Endothelial cell of umbilical vein (primary cell): Measurements from ENCODE around the gene EVI2B. TPM values are rescaled to one million over a fixed set of nuclear protein-coding genes. Genes with fewer than 3 reads are reported as not detected.

Source experiments
- BruUV-seq: library from RNA; stranded (reverse); fragments of 400-500 nt; replicated peaks from 2 replicates; lab custom pipeline; 2021; lab: Mats Ljungman, UMichigan
- CTCF ChIA-PET: fragments of 300-600, 350-600 bp; sonication (Branson Sonifier 250); formaldehyde crosslinking; loops from one replicate; lab custom pipeline; 2021; ENCODE audit warnings: antibody characterized with exemption, inconsistent platforms; lab: Charles Lee
- POLR2A ChIA-PET: fragments of 300-600, 350-600 bp; sonication (Branson Sonifier 250); formaldehyde crosslinking; loops from one replicate; lab custom pipeline; 2021; ENCODE audit warnings: antibody characterized with exemption, inconsistent platforms; lab: Charles Lee
- DNase-seq: peaks from one replicate; pipeline ENCODE4 v3.0.0-alpha.2; 2011; ENCODE audit warnings: low read depth, low spot score
- FAIRE-seq: peaks from 2 replicates; lab custom pipeline; 2011; peaks lifted over from hg19 to GRCh38; lab: Jason Lieb, UNC
- H2AFZ ChIP-seq: 2 replicates; pipeline ENCODE4 v1.6.0; 2012; ENCODE audit warnings: low read depth, low read length, control low read depth, inconsistent platforms
- H3K27ac ChIP-seq: 2 replicates; pipeline ENCODE4 v1.5.1; 2011; ENCODE audit warnings: low read depth, mild to moderate bottlenecking, control low read depth, low read length, moderate library complexity; ENCODE audit not compliant: insufficient read depth
- H3K27me3 ChIP-seq, 2 experiments: 2 replicates each; pipeline versions ENCODE4 v1.6.0 to v1.6.1; 2011; ENCODE audit warnings: low read length in 2 of 2, mixed read lengths in 1 of 2; ENCODE audit not compliant: control insufficient read depth in 2 of 2, insufficient read depth in 2 of 2
- H3K36me3 ChIP-seq, 2 experiments: 2 replicates in 1 of 2; 3 replicates in 1 of 2; pipeline ENCODE4 v1.5.1; 2011; ENCODE audit warnings: low read length in 2 of 2, mild to moderate bottlenecking in 1 of 2, moderate library complexity in 1 of 2; ENCODE audit not compliant: control insufficient read depth in 2 of 2, insufficient read depth in 2 of 2; ENCODE audit errors: extremely low read depth in 1 of 2
- H3K4me1 ChIP-seq: 3 replicates; pipeline ENCODE4 v1.5.1; 2011; ENCODE audit warnings: mild to moderate bottlenecking, low read length; ENCODE audit not compliant: control insufficient read depth, insufficient read depth; ENCODE audit errors: extremely low read depth
- H3K4me2 ChIP-seq: 2 replicates; pipeline ENCODE4 v1.6.1; 2011; ENCODE audit warnings: low read length, control low read depth, mixed read lengths; ENCODE audit not compliant: insufficient read depth
- H3K4me3 ChIP-seq, 3 experiments: fragments of 200-600 bp in 1 of 3; sonication (generic), shearing (Covaris generic) in 1 of 3; replicated peaks in 1 of 3; 2 replicates each; pipeline ENCODE4 v1.5.1; 2011 to 2016; ENCODE audit warnings: control low read depth in 3 of 3, low read length in 3 of 3, mild to moderate bottlenecking in 2 of 3, inconsistent platforms in 1 of 3, low read depth in 1 of 3, moderate library complexity in 1 of 3; ENCODE audit not compliant: insufficient read depth in 1 of 3
- H3K79me2 ChIP-seq: 2 replicates; pipeline ENCODE4 v1.6.0; 2012; ENCODE audit warnings: low read length, inconsistent platforms; ENCODE audit not compliant: control insufficient read depth, insufficient read depth
- H3K9ac ChIP-seq: replicated peaks from 2 replicates; pipeline ENCODE3; 2011; ENCODE audit warnings: low read length, control low read depth; ENCODE audit not compliant: insufficient read depth; ENCODE audit errors: extremely low read depth
- H3K9me1 ChIP-seq: replicated peaks from 3 replicates; pipeline ENCODE4 v1.6.0; 2011; ENCODE audit warnings: mild to moderate bottlenecking, low read length; ENCODE audit not compliant: control insufficient read depth, insufficient read depth; ENCODE audit errors: extremely low read depth
- H3K9me3 ChIP-seq: replicated peaks from 2 replicates; pipeline ENCODE4 v1.5.1; 2012; ENCODE audit warnings: low read length, inconsistent platforms; ENCODE audit not compliant: control insufficient read depth, insufficient read depth
- H4K20me1 ChIP-seq: replicated peaks from 2 replicates; pipeline ENCODE3; 2011; ENCODE audit warnings: mild to moderate bottlenecking, low read length; ENCODE audit not compliant: control insufficient read depth, insufficient read depth; ENCODE audit errors: extremely low read depth
- CTCF ChIP-seq, 2 donors: IDR thresholded peaks; 1 replicate in 1 of 2; 2 replicates in 1 of 2; pipeline ENCODE4 v1.5.1; 2011; ENCODE audit warnings: low read length in 2 of 2, mild to moderate bottlenecking in 2 of 2, moderate library complexity in 2 of 2, control low read depth in 1 of 2, inconsistent platforms in 1 of 2, low read depth in 1 of 2; ENCODE audit not compliant: insufficient read depth in 1 of 2; ENCODE audit errors: extremely low read depth in 1 of 2
- FOS ChIP-seq: IDR thresholded peaks from 2 replicates; pipeline ENCODE4 v1.6.1; 2011; ENCODE audit warnings: mild to moderate bottlenecking, low read length, moderate library complexity, borderline replicate concordance; ENCODE audit not compliant: insufficient read depth
- JUN ChIP-seq: IDR thresholded peaks from 2 replicates; pipeline ENCODE4 v1.6.1; 2011; ENCODE audit warnings: borderline replicate concordance, low read depth; ENCODE audit not compliant: insufficient read length, insufficient read depth
- MYC ChIP-seq: IDR thresholded peaks from one replicate; pipeline ENCODE4 v1.6.1; 2011; ENCODE audit warnings: mild to moderate bottlenecking, low read depth, low read length
- POLR2A ChIP-seq: IDR thresholded peaks from 2 replicates; pipeline ENCODE4 v1.6.1; 2012; ENCODE audit warnings: low read depth, mild to moderate bottlenecking, control low read depth, low read length
- dilution Hi-C: fragments of 300-500 bp; cut with MboI; formaldehyde crosslinking; loops from one replicate; pipeline ENCODE4 v1.15.0; 2019; ENCODE audit warnings: low sequenced_read_pairs; ENCODE audit not compliant: extremely low pct_ligation_motif_present
- intact Hi-C: fragments of 100-400 bp; cut with micrococcal nuclease; formaldehyde crosslinking; loops from one replicate; pipeline ENCODE4 v1.10.0; 2022
- polyA plus RNA-seq, 4 experiments: library from polyadenylated mRNA; depleted of rRNA in 3 of 4; stranded (reverse) in 3 of 4; unstranded in 1 of 4; fragments of >200 nt; gene quantifications; 2 replicates each; pipeline versions ENCODE4 v1.2.1 to v1.2.3, GENCODE V29; 2011 to 2012; ENCODE audit warnings: missing spikeins in 1 of 4
- total RNA-seq: library from RNA; stranded (reverse); gene quantifications from 2 replicates; pipeline ENCODE4 v1.2.3, GENCODE V29; 2021
- TF ChIP-seq, protein P1 (sequence below): IDR thresholded peaks from 2 replicates; pipeline ENCODE4 v1.6.1; 2011; ENCODE audit not compliant: insufficient read depth, insufficient read length

The EVI2B gene
- total and polyA plus RNA-seq, 2 donors (not counting 3 experiments of a cell fraction or from before 2014, with no cell fraction given), result 1.7 to 1.9 TPM

DNA sequence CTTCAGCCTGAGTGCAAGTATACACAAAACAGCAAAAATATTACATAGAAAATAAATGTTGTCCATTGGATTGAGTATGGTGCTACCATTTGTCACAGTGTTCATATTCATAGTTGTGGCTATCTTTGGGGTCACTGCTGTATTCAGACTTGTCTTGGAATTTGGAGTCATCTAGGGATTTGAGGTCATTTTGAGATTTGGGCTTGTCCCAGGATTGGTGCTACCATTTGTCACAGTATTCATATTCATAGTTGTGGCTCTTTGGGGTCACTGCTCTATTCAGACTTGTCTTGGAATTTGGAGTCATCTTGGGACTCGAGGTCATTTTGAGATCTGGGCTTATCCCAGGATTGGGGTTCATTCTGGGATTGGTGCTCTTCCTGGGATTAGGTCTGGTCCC lies 41.6 kb downstream of the EVI2B start:
- FAIRE-seq, result no peak
- BruUV-seq, result no TSS peak
- Histone ChIP-seq H2AFZ (no peak overlapping the region), H3K9me1 (no peaks in the 10 kb centered on the region), H3K36me3 (peaks cover under 1 to 4% of the 10 kb centered on the region in 2 experiments), H3K27me3 (no peaks in the 10 kb centered on the region), H3K9me3 (no peaks in the 10 kb centered on the region), H3K9ac (no peak overlapping the region), H3K4me2 (no peak overlapping the region), H3K4me1 (peaks cover 21% of the 10 kb centered on the region), H3K79me2 (no peaks in the 10 kb centered on the region), H4K20me1 (no peaks in the 10 kb centered on the region), H3K4me3 (no peak overlapping the region), H3K27ac (no peak overlapping the region)
- no peak for DNase-seq
- dilution Hi-C loops, result no loop called here
- TF ChIP-seq CTCF (IDR thresholded peaks at IDR 0.05; ENCODE audit: extremely low read depth in 1 of 2, insufficient read depth in 1 of 2, low read depth in 1 of 2, low read length in 2 of 2) (no peak), POLR2A (no peak), JUN (no peak), FOS (no peak), MYC (no peak)
- TF ChIP-seq, protein P1, sequence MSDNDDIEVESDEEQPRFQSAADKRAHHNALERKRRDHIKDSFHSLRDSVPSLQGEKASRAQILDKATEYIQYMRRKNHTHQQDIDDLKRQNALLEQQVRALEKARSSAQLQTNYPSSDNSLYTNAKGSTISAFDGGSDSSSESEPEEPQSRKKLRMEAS, result no peak
- intact Hi-C loops, result no loop called here
- ChIA-PET CTCF (no interaction called here), POLR2A (no interaction called here)
